Measurements from ENCODE around the gene SHOX. TPM values are rescaled to one million over a fixed set of nuclear protein-coding genes. Genes with fewer than 3 reads are reported as not detected.

Gene SHOX
- total RNA-seq, 2 experiments from 2014 or later, result not detected

GRCh38 chrX:700936-701335, 70.3 kb downstream of the SHOX start:
- no peak overlapping the region for H3K4me3 Mint-ChIP-seq
- H3K9me3 Mint-ChIP-seq, result peaks cover 13% of the 10 kb centered on the region
- CTCF ChIA-PET, result no interaction called here
- no peak overlapping the region for H3K27ac Mint-ChIP-seq
- H3K36me3 Mint-ChIP-seq (ENCODE audit: low read depth), result peaks cover 2% of the 10 kb centered on the region
- no peak for DNase-seq
- intact Hi-C loops (cut with micrococcal nuclease), result no loop called here
- H3K27me3 Mint-ChIP-seq (ENCODE audit: low read depth), result peaks cover 14% of the 10 kb centered on the region
- H3K4me1 Mint-ChIP-seq (ENCODE audit: low read depth), result peaks cover 6% of the 10 kb centered on the region

GRCh38 chrX:701673-702072, 71.1 kb downstream of the SHOX start:
- intact Hi-C loops (cut with micrococcal nuclease), result no loop called here
- H3K27me3 Mint-ChIP-seq (ENCODE audit: low read depth), result peaks cover 14% of the 10 kb centered on the region
- CTCF ChIA-PET, result no interaction called here

GRCh38 chrX:703466-703865, 72.9 kb downstream of the SHOX start:
- CTCF ChIA-PET, result no interaction called here
- DNase-seq, result no peak
- Mint-ChIP-seq H3K36me3 (ENCODE audit: low read depth) (peaks cover 2% of the 10 kb centered on the region), H3K27me3 (ENCODE audit: low read depth) (peaks cover 3% of the 10 kb centered on the region), H3K9me3 (peaks cover 20% of the 10 kb centered on the region), H3K4me3 (no peak overlapping the region), H3K27ac (no peak overlapping the region), H3K4me1 (ENCODE audit: low read depth) (peaks cover 2% of the 10 kb centered on the region)
- intact Hi-C loops (cut with micrococcal nuclease), result no loop called here

More at GRCh38 chrX:701673-702072, 71.1 kb downstream of the SHOX start:
- no peak for DNase-seq
- Mint-ChIP-seq H3K9me3 (peaks cover 13% of the 10 kb centered on the region), H3K4me3 (no peak overlapping the region), H3K4me1 (ENCODE audit: low read depth) (peaks cover 6% of the 10 kb centered on the region), H3K27ac (no peak overlapping the region), H3K36me3 (ENCODE audit: low read depth) (peaks cover 2% of the 10 kb centered on the region)

- H3K9me3 Mint-ChIP-seq, result peaks cover 20% of the 10 kb centered on the region
- no peaks in the 10 kb centered on the region for H3K36me3 Mint-ChIP-seq (ENCODE audit: low read depth)
- CTCF ChIA-PET, result no interaction called here
- no peak for DNase-seq
- no peaks in the 10 kb centered on the region for H3K27me3 Mint-ChIP-seq (ENCODE audit: low read depth)
- H3K27ac Mint-ChIP-seq, result no peak overlapping the region
- no peaks in the 10 kb centered on the region for H3K4me1 Mint-ChIP-seq (ENCODE audit: low read depth)
- no peak overlapping the region for H3K4me3 Mint-ChIP-seq
- intact Hi-C loops (cut with micrococcal nuclease), result no loop called here
Observed at GRCh38 chrX:703866-704265, 73.3 kb downstream of the SHOX start.

Other genes starting within 250 kb of the SHOX start
- 10 to 100 TPM; 33.8 to 37.2 TPM for gene PPP2R3B, start 243.9 kb upstream of the SHOX start, total RNA-seq